Colonic mucosa (tissue), 4 donors: ENCODE measurements around the gene ING3. TPM values are rescaled to one million over a fixed set of nuclear protein-coding genes. Genes with fewer than 3 reads are reported as not detected.
"Not testable (repeated sequence)": the region's sequence is repeated elsewhere in the genome, so short reads cannot be mapped to it uniquely, and the experiment has no call there.

Experiments used
- DNase-seq: peaks from one replicate; pipeline ENCODE4 v3.0.0-alpha.2; 2020
- H3K27ac ChIP-seq: fragments of 200-600 bp; one replicate; pipeline ENCODE4 v1.8.0; 2021
- H3K27me3 ChIP-seq: fragments of 200-600 bp; one replicate; pipeline ENCODE4 v1.8.0; 2021
- H3K36me3 ChIP-seq: fragments of 200-600 bp; one replicate; pipeline ENCODE4 v1.8.0; 2021
- H3K4me1 ChIP-seq: fragments of 200-600 bp; one replicate; pipeline ENCODE4 v1.8.0; 2021; ENCODE audit warnings: mild to moderate bottlenecking
- H3K4me3 ChIP-seq: fragments of 200-600 bp; one replicate; pipeline ENCODE4 v1.8.0; 2021
- H3K9ac ChIP-seq, 2 donors: one replicate each; pipeline ENCODE4 v1.7.0; 2013; ENCODE audit warnings: control low read depth in 2 of 2, low read depth in 2 of 2, low read length in 2 of 2
- H3K9me3 ChIP-seq: fragments of 200-600 bp; one replicate; pipeline ENCODE4 v1.8.0; 2021
- intact Hi-C: fragments of 100-400 bp; cut with DNase I; formaldehyde crosslinking; loops from one replicate; pipeline ENCODE4 v1.14.1; 2022
- total RNA-seq, 2 donors: library from RNA; stranded (reverse); fragmentation: NEBNext Ultra II Directional in 1 of 2; extraction: Animal tissue kit (Norgen Biotek cat#: 25700) in 1 of 2; gene quantifications; one replicate each; pipeline ENCODE4 v1.2.1, GENCODE V29; 2021
- TF ChIP-seq, protein P1 (sequence below): fragments of 200-600 bp; IDR thresholded peaks from one replicate; pipeline ENCODE4 v1.8.0; 2022; ENCODE audit warnings: antibody characterized with exemption, mild to moderate bottlenecking
- donor health status: healthy.
- donor health status: DM: no; HTN: no; CAD: no.
- donor health status: DM: no; HTN: no; CAD: no.

Gene ING3
- total RNA-seq, 2 donors from 2014 or later, result 12.7 to 13.6 TPM

DNA sequence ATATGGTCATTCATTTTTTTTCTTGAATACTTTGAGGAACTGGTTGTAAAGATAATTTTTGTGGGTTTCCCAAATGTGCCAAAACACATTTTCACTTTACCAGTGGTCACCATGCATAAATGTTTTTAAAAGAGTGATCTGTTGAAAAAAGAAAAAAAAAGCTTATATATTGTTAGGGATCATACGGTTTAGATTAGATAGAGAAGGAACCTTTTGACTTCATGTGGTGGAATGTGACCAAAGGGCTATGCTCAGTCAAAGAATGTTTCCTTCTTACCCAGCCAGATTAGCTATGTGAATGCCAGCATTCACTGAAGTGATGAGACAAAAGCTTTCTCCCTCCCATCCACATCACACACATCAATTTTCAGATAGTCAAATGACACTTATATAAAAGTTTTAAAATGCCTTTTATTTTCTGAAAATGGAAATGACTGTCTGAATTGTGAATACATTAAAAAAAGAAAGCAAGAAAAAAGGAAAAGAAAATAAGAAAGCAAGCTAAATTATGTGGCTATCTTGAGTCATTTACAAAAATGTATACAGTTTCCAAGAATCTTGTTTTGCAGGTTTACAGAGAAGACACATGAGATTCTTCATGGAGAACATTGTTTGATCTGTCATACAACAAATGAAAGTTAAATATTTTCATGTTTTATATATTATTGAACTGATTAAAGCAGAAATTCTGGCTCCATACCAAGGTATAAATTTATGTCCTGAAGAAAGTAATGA lies 29.4 kb downstream of the ING3 start:
- H3K9me3 ChIP-seq, result no peaks in the 10 kb centered on the region
- intact Hi-C loops, result no loop called here
- H3K4me1 ChIP-seq, result no peaks in the 10 kb centered on the region
- no peak overlapping the region for H3K9ac ChIP-seq
- H3K27me3 ChIP-seq, result no peaks in the 10 kb centered on the region
- H3K27ac ChIP-seq, result no peak overlapping the region
- TF ChIP-seq, protein P1, sequence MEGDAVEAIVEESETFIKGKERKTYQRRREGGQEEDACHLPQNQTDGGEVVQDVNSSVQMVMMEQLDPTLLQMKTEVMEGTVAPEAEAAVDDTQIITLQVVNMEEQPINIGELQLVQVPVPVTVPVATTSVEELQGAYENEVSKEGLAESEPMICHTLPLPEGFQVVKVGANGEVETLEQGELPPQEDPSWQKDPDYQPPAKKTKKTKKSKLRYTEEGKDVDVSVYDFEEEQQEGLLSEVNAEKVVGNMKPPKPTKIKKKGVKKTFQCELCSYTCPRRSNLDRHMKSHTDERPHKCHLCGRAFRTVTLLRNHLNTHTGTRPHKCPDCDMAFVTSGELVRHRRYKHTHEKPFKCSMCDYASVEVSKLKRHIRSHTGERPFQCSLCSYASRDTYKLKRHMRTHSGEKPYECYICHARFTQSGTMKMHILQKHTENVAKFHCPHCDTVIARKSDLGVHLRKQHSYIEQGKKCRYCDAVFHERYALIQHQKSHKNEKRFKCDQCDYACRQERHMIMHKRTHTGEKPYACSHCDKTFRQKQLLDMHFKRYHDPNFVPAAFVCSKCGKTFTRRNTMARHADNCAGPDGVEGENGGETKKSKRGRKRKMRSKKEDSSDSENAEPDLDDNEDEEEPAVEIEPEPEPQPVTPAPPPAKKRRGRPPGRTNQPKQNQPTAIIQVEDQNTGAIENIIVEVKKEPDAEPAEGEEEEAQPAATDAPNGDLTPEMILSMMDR, result no peak
- no peak for DNase-seq
- no peak overlapping the region for H3K4me3 ChIP-seq
- H3K36me3 ChIP-seq, result no peaks in the 10 kb centered on the region

DNA sequence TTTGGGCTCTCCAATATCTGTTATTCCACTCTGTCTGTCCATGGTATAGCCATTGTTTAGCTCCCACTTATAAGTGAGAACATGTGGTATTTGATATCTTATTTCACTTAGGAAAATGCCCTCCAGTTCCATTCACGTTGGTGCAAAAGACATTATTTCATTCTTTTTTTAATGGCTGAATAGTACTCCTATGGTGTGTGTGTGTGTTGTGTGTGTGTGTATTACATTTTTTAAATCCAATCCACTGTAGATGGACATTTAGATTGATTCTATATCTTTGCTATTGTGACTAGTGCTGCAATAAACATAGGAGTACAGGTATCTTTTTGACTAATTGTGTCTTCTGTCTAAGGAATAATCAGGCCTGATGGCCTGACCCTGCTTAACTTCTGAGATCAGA lies 30.5 kb downstream of the ING3 start:
- Histone ChIP-seq H3K4me1 (no peaks in the 10 kb centered on the region), H3K9me3 (no peaks in the 10 kb centered on the region), H3K36me3 (no peaks in the 10 kb centered on the region), H3K4me3 (no peak overlapping the region), H3K27me3 (no peaks in the 10 kb centered on the region), H3K9ac (no peak overlapping the region), H3K27ac (no peak overlapping the region)
- intact Hi-C loops, result no loop called here
- DNase-seq, result no peak
- TF ChIP-seq, protein P1, result no peak

DNA sequence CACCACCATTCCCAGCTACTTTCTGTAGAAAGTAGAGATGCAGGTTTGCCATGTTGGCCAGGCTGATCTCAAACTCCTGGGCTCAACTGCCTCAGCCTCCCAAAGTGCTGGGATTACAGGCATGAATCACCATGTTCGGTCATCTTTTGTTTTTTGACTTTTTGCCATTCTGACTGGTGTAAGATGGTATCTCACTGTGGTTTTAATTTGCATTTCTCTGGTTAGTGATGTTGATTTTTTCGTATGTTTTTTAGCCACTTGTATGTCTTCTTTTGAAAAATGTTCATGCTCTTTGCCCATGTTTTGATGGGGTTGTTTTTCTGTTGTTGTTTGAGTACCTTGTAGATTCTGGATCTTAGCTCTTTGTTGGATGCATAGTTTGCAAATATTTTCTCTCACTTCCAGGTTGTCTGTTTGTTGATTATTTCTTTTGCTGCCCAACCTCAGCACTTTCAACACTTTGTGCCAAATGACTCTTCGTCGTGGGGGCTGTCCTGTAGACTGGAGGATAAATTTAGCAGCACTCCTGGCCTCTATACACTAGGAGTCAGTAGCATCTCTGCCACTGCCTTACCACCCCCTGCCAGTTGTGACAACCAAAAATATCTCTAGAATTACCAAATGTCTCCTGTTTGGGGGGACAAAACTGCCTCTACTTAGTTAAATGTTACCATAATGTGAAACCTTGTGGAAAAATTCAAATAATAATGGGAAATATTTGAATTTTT lies 31.5 kb downstream of the ING3 start:
- Histone ChIP-seq H3K9me3 (no peaks in the 10 kb centered on the region), H3K27me3 (no peaks in the 10 kb centered on the region), H3K27ac (no peak overlapping the region), H3K4me3 (no peak overlapping the region), H3K4me1 (no peaks in the 10 kb centered on the region), H3K9ac (no peak overlapping the region), H3K36me3 (no peaks in the 10 kb centered on the region)
- TF ChIP-seq, protein P1, result no peak
- DNase-seq, result no peak
- intact Hi-C loops, result no loop called here

DNA sequence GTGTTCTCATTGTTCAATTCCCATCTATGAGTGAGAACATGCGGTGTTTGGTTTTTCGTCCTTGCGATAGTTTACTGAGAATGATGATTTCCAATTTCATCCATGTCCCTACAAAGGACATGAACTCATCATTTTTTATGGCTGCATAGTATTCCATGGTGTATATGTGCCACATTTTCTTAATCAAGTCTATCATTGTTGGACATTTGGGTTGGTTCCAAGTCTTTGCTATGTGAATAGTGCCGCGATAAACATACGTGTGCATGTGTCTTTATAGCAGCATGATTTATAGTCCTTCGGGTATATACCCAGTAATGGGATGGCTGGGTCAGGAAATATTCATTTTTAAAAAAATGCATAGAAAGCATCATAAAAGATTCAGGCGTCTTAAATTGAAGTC lies 33.0 kb downstream of the ING3 start:
- intact Hi-C loops, H3K9ac ChIP-seq, H3K27me3 ChIP-seq: not testable (repeated sequence)

DNA sequence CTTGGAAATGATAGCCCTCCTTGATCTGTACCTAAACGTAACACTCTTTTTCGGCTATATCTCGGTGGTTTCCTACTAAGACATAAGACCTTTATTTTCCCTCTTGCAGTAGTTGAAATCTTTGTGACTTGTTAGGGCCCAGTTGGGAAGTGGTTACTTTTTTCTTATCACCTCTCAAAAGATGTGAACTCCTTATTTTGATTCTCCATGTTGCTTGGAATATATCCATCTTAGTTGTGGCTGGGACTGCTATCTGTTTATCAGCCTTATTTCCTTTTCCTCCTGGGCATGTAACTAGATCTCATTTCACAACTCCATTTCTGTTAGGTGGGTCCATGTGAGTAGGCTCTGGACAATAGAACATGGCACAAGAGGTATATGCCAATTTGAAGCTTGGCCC lies 33.8 kb downstream of the ING3 start:
- H3K9me3 ChIP-seq, result no peaks in the 10 kb centered on the region

More for the DNA sequence above, 33.0 kb downstream of the ING3 start:
- H3K4me1 ChIP-seq, DNase-seq, H3K27ac ChIP-seq, H3K4me3 ChIP-seq, H3K9me3 ChIP-seq, H3K36me3 ChIP-seq: not testable (repeated sequence)

More for the DNA sequence above, 33.8 kb downstream of the ING3 start:
- Histone ChIP-seq H3K27me3 (no peaks in the 10 kb centered on the region), H3K4me1 (peaks cover 5% of the 10 kb centered on the region), H3K4me3 (no peak overlapping the region), H3K27ac (no peak overlapping the region), H3K9ac (no peak overlapping the region), H3K36me3 (no peaks in the 10 kb centered on the region)
- intact Hi-C loops, result no loop called here
- TF ChIP-seq, protein P1, result no peak
- no peak for DNase-seq
